Astrocyte of the spinal cord (primary cell): Measurements from ENCODE around the gene MOV10.
A peak's percentile ranks its signal among the peaks of the same experiment; 100 is the strongest.

Experiments used
- DNase-seq: peaks from one replicate; pipeline ENCODE4 v3.0.0; 2011; ENCODE audit warnings: low read depth, low spot score
- H3K4me3 ChIP-seq: 2 replicates; pipeline ENCODE4 v1.5.1; 2011; ENCODE audit warnings: low read depth, mild to moderate bottlenecking, low read length, moderate library complexity
- CTCF ChIP-seq: IDR thresholded peaks from 2 replicates; pipeline ENCODE4 v1.5.1; 2012; ENCODE audit warnings: low read depth, mild to moderate bottlenecking, low read length, inconsistent platforms
- in situ Hi-C: cut with HindIII; loops from 2 replicates; pipeline ENCODE4 v1.10.0; 2017; ENCODE audit warnings: low sequenced_read_pairs

The MOV10 gene

GRCh38 chr1:112710586-112710985, 36.1 kb downstream of the MOV10 start:
- in situ Hi-C loops, result no loop called here
- no peak overlapping the region for H3K4me3 ChIP-seq
- DNase-seq, result no peak
- TF ChIP-seq CTCF, result no peak

GRCh38 chr1:112711041-112711440, 36.6 kb downstream of the MOV10 start:
- in situ Hi-C loops, result no loop called here
- TF ChIP-seq CTCF, result no peak
- no peak for DNase-seq
- no peak overlapping the region for H3K4me3 ChIP-seq

GRCh38 chr1:112711670-112712069, 37.2 kb downstream of the MOV10 start:
- TF ChIP-seq CTCF, result no peak
- H3K4me3 ChIP-seq, result no peak overlapping the region
- in situ Hi-C loops, result no loop called here
- no peak for DNase-seq

GRCh38 chr1:112712191-112712590, 37.7 kb downstream of the MOV10 start:
- no peak for TF ChIP-seq CTCF
- no peak overlapping the region for H3K4me3 ChIP-seq
- no peak for DNase-seq
- in situ Hi-C loops, result no loop called here

GRCh38 chr1:112712701-112713128, 38.3 kb downstream of the MOV10 start:
- DNase-seq, result no peak
- in situ Hi-C loops, result no loop called here
- H3K4me3 ChIP-seq, result no peak overlapping the region
- TF ChIP-seq CTCF, result no peak

GRCh38 chr1:112713466-112714312, 39.2 kb downstream of the MOV10 start:
- DNase-seq, result no peak
- in situ Hi-C loops, result no loop called here
- TF ChIP-seq CTCF, result no peak
- H3K4me3 ChIP-seq, result peak overlapping the region; percentile 63
